Transverse colon (tissue), 4 donors: ENCODE results near the gene GPR15.

ENCODE experiments used
- POLR2AphosphoS5 ChIP-seq, 3 donors: sonication (generic); formaldehyde crosslinking; IDR thresholded peaks; one replicate each; pipeline ENCODE4 v1.6.1; 2016; ENCODE audit warnings: antibody characterized with exemption in 3 of 3
- TF ChIP-seq, protein P1 (sequence below), 5 experiments: fragments of 200-600 bp in 3 of 5; fragments of 450-650 bp in 2 of 5; sonication (generic) in 3 of 5; IDR thresholded peaks; 1 replicate in 2 of 5; 2 replicates in 3 of 5; pipeline ENCODE4 v1.5.1; 2016 to 2017; ENCODE audit warnings: antibody characterized with exemption in 5 of 5, inconsistent platforms in 3 of 5, mild to moderate bottlenecking in 2 of 5, moderate library complexity in 1 of 5

DNA sequence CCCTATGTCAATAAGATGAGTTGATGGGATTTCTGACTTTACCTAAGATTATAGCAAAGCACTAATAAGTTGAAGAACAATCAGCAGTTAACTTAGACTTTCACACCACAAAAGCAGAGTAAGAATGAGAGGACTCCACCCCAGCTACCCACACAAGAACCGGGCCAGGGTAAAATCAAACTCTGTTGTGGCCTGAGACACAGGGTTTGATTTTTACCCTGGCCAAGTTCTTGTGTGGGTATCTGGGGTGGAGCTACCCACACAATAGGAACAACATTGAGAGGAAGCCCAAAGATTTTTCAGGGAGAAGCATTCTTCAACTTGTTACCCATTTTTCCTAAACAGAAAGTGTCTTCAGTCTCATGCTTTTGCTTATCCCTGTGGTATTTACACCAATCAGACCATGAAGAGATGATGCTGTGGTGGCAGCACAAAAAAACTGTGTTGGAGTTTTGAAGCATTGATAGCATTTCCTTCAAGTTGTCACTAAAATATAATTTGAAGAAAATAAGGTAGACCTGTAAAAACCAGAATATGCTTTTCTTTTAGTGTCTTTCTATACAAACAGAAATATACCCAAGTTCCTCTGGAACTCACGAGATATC is 36.0 kb downstream of the GPR15 start:
- TF ChIP-seq, protein P1, sequence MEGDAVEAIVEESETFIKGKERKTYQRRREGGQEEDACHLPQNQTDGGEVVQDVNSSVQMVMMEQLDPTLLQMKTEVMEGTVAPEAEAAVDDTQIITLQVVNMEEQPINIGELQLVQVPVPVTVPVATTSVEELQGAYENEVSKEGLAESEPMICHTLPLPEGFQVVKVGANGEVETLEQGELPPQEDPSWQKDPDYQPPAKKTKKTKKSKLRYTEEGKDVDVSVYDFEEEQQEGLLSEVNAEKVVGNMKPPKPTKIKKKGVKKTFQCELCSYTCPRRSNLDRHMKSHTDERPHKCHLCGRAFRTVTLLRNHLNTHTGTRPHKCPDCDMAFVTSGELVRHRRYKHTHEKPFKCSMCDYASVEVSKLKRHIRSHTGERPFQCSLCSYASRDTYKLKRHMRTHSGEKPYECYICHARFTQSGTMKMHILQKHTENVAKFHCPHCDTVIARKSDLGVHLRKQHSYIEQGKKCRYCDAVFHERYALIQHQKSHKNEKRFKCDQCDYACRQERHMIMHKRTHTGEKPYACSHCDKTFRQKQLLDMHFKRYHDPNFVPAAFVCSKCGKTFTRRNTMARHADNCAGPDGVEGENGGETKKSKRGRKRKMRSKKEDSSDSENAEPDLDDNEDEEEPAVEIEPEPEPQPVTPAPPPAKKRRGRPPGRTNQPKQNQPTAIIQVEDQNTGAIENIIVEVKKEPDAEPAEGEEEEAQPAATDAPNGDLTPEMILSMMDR (IDR thresholded peaks at IDR 0.05) = no peak
- TF ChIP-seq POLR2AphosphoS5 (IDR thresholded peaks at IDR 0.05) = no peak
